Suprapubic skin (tissue), 4 donors: Measurements from ENCODE around the gene PHYHIPL. TPM values are rescaled to one million over a fixed set of nuclear protein-coding genes. Genes with fewer than 3 reads are reported as not detected.
"Not testable (repeated sequence)": the region's sequence is repeated elsewhere in the genome, so short reads cannot be mapped to it uniquely, and the experiment has no call there.

Source experiments
- DNase-seq, 2 donors: peaks; one replicate each; pipeline ENCODE4 v3.0.0-alpha.2; 2019; ENCODE audit warnings: low spot score in 2 of 2
- H3K27ac ChIP-seq: fragments of 200-600 bp; sonication (generic); one replicate; pipeline ENCODE4 v1.5.1; 2019
- H3K27me3 ChIP-seq: fragments of 200-600 bp; sonication (generic); one replicate; pipeline ENCODE4 v1.5.1; 2019
- H3K36me3 ChIP-seq: fragments of 200-600 bp; sonication (generic); one replicate; pipeline ENCODE4 v1.5.1; 2019
- H3K4me1 ChIP-seq: fragments of 200-600 bp; sonication (generic); one replicate; pipeline ENCODE4 v1.5.1; 2019
- H3K4me3 ChIP-seq: fragments of 200-600 bp; sonication (generic); one replicate; pipeline ENCODE4 v1.5.1; 2019; ENCODE audit warnings: mild to moderate bottlenecking
- H3K9me3 ChIP-seq: fragments of 200-600 bp; sonication (generic); one replicate; pipeline ENCODE4 v1.5.1; 2019
- EP300 ChIP-seq: sonication (generic); formaldehyde crosslinking; IDR thresholded peaks from one replicate; pipeline ENCODE4 v1.6.1; 2017; ENCODE audit warnings: antibody characterized with exemption
- POLR2A ChIP-seq, 2 donors: fragments of 450-650 bp; IDR thresholded peaks; one replicate each; pipeline ENCODE4 v1.6.1; 2017; ENCODE audit warnings: antibody characterized with exemption in 2 of 2, mild to moderate bottlenecking in 2 of 2, moderate library complexity in 2 of 2
- POLR2AphosphoS5 ChIP-seq, 3 donors: sonication (generic); formaldehyde crosslinking; IDR thresholded peaks; one replicate each; pipeline ENCODE4 v1.6.1; 2017; ENCODE audit warnings: antibody characterized with exemption in 3 of 3
- WGBS: methylation state at CpG from one replicate; pipeline ENCODE4 v1.1.5; 2018; 5-methylcytosine and 5-hydroxymethylcytosine counted together
- total RNA-seq, 4 donors: library from RNA; depleted of rRNA; stranded (reverse); fragments of >200 nt; gene quantifications; one replicate each; pipeline ENCODE4 v1.1.0, GENCODE V29; 2016
- TF ChIP-seq, protein P1 (sequence below), 2 donors: fragments of 200-600 bp in 1 of 2; fragments of 450-650 bp in 1 of 2; sonication (generic) in 1 of 2; IDR thresholded peaks; one replicate each; pipeline ENCODE4 v1.5.1; 2016 to 2019; ENCODE audit warnings: antibody characterized with exemption in 2 of 2, mild to moderate bottlenecking in 1 of 2, moderate library complexity in 1 of 2

Gene PHYHIPL
- total RNA-seq, 4 donors from 2014 or later, result 0.21 to 0.25 (median 0.24) TPM; not detected in 1

GRCh38 chr10:59216178-59216869 is 39.9 kb downstream of the PHYHIPL start:
- Histone ChIP-seq H3K27me3 (no peaks in the 10 kb centered on the region), H3K4me3 (no peak overlapping the region), H3K27ac (no peak overlapping the region), H3K36me3 (no peaks in the 10 kb centered on the region), H3K9me3 (no peaks in the 10 kb centered on the region), H3K4me1 (no peaks in the 10 kb centered on the region)
- no peak for TF ChIP-seq EP300
- no peak for TF ChIP-seq POLR2A (IDR thresholded peaks at IDR 0.05)
- TF ChIP-seq, protein P1, sequence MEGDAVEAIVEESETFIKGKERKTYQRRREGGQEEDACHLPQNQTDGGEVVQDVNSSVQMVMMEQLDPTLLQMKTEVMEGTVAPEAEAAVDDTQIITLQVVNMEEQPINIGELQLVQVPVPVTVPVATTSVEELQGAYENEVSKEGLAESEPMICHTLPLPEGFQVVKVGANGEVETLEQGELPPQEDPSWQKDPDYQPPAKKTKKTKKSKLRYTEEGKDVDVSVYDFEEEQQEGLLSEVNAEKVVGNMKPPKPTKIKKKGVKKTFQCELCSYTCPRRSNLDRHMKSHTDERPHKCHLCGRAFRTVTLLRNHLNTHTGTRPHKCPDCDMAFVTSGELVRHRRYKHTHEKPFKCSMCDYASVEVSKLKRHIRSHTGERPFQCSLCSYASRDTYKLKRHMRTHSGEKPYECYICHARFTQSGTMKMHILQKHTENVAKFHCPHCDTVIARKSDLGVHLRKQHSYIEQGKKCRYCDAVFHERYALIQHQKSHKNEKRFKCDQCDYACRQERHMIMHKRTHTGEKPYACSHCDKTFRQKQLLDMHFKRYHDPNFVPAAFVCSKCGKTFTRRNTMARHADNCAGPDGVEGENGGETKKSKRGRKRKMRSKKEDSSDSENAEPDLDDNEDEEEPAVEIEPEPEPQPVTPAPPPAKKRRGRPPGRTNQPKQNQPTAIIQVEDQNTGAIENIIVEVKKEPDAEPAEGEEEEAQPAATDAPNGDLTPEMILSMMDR (IDR thresholded peaks at IDR 0.05), result no peak
- no peak for TF ChIP-seq POLR2AphosphoS5 (IDR thresholded peaks at IDR 0.05)
- DNase-seq, result no peak
- 62% methylated on average over 4 of the region's 4 CpGs for WGBS

DNA sequence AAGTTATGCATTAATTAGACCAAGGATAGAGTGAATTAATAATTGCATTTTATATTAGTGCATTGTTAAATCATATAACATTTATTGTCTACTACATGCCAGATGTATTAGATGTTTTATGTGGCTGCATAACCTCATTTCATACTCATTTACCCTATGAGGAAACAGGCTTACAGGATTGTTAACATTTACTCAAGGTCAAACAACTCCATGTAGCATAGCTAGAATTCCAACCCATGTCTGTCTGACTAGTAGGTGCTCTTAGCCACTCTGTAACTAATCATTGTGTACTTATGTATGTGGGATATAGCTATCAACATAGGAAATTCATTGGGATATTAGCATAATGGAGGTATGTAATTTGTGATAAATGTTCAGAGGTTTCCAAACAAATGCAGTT is 46.3 kb downstream of the PHYHIPL start:
- no peaks in the 10 kb centered on the region for H3K36me3 ChIP-seq
- no peaks in the 10 kb centered on the region for H3K27me3 ChIP-seq
- TF ChIP-seq, protein P1 (IDR thresholded peaks at IDR 0.05), result no peak
- H3K4me1 ChIP-seq, result no peaks in the 10 kb centered on the region
- DNase-seq, result no peak
- no peak overlapping the region for H3K4me3 ChIP-seq
- H3K27ac ChIP-seq, result no peak overlapping the region
- H3K9me3 ChIP-seq, result no peaks in the 10 kb centered on the region

DNA sequence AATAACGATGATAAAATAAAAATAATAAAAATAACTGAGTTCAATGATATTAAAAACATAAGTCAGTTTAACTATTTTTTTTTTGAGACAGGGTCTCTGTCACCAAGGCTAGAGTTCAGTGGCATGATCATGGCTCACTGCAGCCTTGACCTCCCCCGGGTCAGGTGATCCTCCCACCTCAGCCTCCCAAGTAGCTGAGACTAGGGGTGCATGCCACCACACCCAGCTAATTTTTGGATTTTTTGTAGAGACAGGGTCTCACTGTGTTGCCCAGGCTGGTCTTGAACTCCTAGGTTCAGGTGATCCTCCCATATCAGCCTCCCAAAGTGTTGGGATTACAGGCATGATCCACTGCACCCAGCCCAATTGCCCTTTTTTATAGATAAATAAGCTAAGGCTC is 47.2 kb downstream of the PHYHIPL start:
- not testable (repeated sequence) for H3K4me3 ChIP-seq, H3K27ac ChIP-seq
- 93% methylated on average over 2 of the region's 2 CpGs for WGBS

DNA sequence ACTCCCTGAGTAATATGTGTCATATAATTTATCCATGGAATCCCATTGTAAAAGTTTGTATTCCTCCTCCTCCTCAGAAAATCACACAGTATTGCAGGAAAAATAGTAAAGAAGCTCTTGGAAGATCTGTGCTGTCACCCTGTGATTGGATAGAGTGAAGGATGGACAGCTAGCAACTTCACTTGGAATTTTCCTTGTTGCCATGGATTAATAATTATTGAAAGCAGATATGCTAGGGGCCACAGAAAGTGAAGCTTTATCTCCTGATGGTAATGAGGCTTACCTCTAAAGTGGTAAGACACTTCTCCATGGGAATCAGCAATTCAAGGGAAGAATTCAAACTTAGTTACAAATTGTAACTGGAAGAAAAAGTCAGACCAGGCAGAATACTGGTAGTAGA is 48.8 kb downstream of the PHYHIPL start:
- Histone ChIP-seq H3K4me1 (no peaks in the 10 kb centered on the region), H3K36me3 (no peaks in the 10 kb centered on the region), H3K27me3 (no peaks in the 10 kb centered on the region), H3K4me3 (no peak overlapping the region), H3K9me3 (no peaks in the 10 kb centered on the region), H3K27ac (no peak overlapping the region)
- DNase-seq, result no peak
- no peak for TF ChIP-seq EP300

More for the DNA sequence above, 47.2 kb downstream of the PHYHIPL start:
- H3K27me3 ChIP-seq, H3K4me1 ChIP-seq, H3K9me3 ChIP-seq, DNase-seq, H3K36me3 ChIP-seq: not testable (repeated sequence)

DNA sequence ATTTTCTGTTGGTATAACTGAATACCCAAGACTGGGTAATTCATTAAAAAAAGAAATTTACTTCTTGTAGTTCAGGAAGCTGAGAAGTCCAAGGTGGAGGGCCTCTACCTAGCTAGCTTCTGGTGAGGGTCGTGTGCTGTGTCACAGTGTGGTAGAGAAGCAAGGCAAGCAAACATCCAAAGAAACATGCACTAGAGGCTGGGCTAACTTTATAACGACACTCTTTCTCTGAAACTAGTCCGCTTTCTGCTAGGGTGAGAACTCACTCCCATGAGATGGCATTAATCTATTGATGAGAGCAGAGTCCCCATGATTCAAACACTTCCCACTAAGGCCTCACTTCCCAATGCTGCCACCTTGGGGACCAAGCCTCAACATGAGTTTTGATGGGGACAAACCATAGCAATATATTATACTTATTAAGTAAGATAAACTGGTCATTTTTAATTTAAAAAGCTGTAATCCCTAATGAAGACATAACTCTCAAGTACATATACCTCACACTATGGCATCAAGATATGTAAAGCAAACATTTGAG is 50.8 kb downstream of the PHYHIPL start:
- DNase-seq, result no peak
- WGBS, result 93% methylated on average over 3 of the region's 3 CpGs
- Histone ChIP-seq H3K36me3 (no peaks in the 10 kb centered on the region), H3K27me3 (no peaks in the 10 kb centered on the region), H3K4me3 (no peak overlapping the region), H3K9me3 (no peaks in the 10 kb centered on the region), H3K27ac (no peak overlapping the region), H3K4me1 (no peaks in the 10 kb centered on the region)
- no peak for TF ChIP-seq EP300
- TF ChIP-seq POLR2A (IDR thresholded peaks at IDR 0.05), result no peak
- TF ChIP-seq POLR2AphosphoS5 (IDR thresholded peaks at IDR 0.05), result no peak
- TF ChIP-seq, protein P1 (IDR thresholded peaks at IDR 0.05), result no peak

DNA sequence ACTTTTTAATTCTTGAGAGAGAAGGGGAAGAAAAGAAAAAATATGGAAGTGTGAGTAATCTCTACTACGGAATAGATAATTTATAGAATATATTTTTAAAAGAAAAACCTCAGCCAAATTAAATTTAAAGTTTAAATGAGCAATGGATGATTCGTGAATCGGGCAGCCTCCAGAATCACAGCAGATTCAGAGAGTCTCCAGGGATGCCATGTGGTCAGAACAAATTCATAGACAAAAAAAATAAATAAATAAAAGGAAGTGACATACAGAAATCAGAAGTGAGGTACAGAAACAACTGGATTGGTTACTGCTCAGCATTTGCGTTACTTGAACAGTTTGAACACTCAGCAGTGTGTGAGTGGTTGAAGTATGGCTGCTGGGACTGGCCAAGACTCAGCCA is 53.0 kb downstream of the PHYHIPL start:
- TF ChIP-seq POLR2AphosphoS5 (IDR thresholded peaks at IDR 0.05) (no peak), EP300 (no peak), POLR2A (IDR thresholded peaks at IDR 0.05) (no peak)
- TF ChIP-seq, protein P1 (IDR thresholded peaks at IDR 0.05), result no peak
- H3K9me3 ChIP-seq, result no peaks in the 10 kb centered on the region
- no peaks in the 10 kb centered on the region for H3K27me3 ChIP-seq
- 96% methylated on average over 4 of the region's 4 CpGs for WGBS
- no peak overlapping the region for H3K4me3 ChIP-seq
- no peaks in the 10 kb centered on the region for H3K4me1 ChIP-seq
- H3K36me3 ChIP-seq, result no peaks in the 10 kb centered on the region
- no peak overlapping the region for H3K27ac ChIP-seq
- DNase-seq, result no peak
